ENCODE measurements around the gene FBXO28.

DNA sequence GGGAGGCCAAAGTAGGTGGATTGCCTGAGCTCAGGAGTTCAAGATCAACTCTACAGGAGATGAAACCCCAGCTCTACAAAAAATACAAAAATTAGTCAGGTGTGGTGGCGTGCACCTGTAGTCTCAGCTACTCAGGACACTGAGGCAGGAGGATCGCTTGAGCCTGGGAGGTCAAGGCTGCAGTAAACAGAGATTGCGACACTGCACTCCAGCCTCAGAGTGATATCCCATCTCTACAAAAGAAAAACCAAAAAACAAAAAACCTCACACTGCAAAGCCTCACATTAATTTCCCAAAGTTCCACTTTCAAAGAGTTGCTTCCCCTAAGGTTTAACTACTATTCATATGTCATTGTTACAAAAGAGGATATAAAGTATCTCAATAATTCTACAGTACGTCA is 29.0 kb upstream of the FBXO28 start:
- TF ChIP-seq, protein P1, sequence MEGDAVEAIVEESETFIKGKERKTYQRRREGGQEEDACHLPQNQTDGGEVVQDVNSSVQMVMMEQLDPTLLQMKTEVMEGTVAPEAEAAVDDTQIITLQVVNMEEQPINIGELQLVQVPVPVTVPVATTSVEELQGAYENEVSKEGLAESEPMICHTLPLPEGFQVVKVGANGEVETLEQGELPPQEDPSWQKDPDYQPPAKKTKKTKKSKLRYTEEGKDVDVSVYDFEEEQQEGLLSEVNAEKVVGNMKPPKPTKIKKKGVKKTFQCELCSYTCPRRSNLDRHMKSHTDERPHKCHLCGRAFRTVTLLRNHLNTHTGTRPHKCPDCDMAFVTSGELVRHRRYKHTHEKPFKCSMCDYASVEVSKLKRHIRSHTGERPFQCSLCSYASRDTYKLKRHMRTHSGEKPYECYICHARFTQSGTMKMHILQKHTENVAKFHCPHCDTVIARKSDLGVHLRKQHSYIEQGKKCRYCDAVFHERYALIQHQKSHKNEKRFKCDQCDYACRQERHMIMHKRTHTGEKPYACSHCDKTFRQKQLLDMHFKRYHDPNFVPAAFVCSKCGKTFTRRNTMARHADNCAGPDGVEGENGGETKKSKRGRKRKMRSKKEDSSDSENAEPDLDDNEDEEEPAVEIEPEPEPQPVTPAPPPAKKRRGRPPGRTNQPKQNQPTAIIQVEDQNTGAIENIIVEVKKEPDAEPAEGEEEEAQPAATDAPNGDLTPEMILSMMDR (IDR thresholded peaks at IDR 0.05), result no peak
- no peak for TF ChIP-seq POLR2AphosphoS5 (IDR thresholded peaks at IDR 0.05)

Data from transverse colon (tissue), 4 donors.